ENCODE data around the gene CHD2. TPM values are rescaled to one million over a fixed set of nuclear protein-coding genes. Genes with fewer than 3 reads are reported as not detected.
"Not testable (repeated sequence)": the region's sequence is repeated elsewhere in the genome, so short reads cannot be mapped to it uniquely, and the experiment has no call there.

The CHD2 gene
- polyA plus RNA-seq, 5 donors: 103 to 146 (median 124) TPM

- DNase-seq: no peak
Observed at GRCh38 chr15:92904722-92905571, 4.8 kb downstream of the CHD2 start.

GRCh38 chr15:92906020-92906419, 5.9 kb downstream of the CHD2 start:
- DNase-seq: no peak

- no peak for DNase-seq
Observed at GRCh38 chr15:92906563-92907081, 6.5 kb downstream of the CHD2 start.

- no peak for DNase-seq
Observed at GRCh38 chr15:92907229-92907628, 7.1 kb downstream of the CHD2 start.

GRCh38 chr15:92907896-92908712, 8.0 kb downstream of the CHD2 start:
- DNase-seq: no peak

- no peak for DNase-seq
Observed at GRCh38 chr15:92908713-92909057, 8.6 kb downstream of the CHD2 start.

- DNase-seq: no peak
Observed at GRCh38 chr15:92909136-92909781, 9.1 kb downstream of the CHD2 start.

GRCh38 chr15:92910451-92910850, 10.3 kb downstream of the CHD2 start:
- no peak for DNase-seq

- no peak for DNase-seq
Observed at GRCh38 chr15:92914103-92914499, 14.0 kb downstream of the CHD2 start.

GRCh38 chr15:92914768-92915221, 14.7 kb downstream of the CHD2 start:
- no peak for DNase-seq

- no peak for DNase-seq
Observed at GRCh38 chr15:92915766-92916435, 15.8 kb downstream of the CHD2 start.

GRCh38 chr15:92917598-92918407, 17.7 kb downstream of the CHD2 start:
- DNase-seq: peak; percentile 90 to 94

- DNase-seq: not testable (repeated sequence)
Observed at GRCh38 chr15:92918881-92919280, 18.8 kb downstream of the CHD2 start.

- DNase-seq: no peak
Observed at GRCh38 chr15:92920595-92921161, 20.6 kb downstream of the CHD2 start.

- DNase-seq: no peak
Observed at GRCh38 chr15:92921215-92922131, 21.3 kb downstream of the CHD2 start.

GRCh38 chr15:92922418-92923002, 22.4 kb downstream of the CHD2 start:
- DNase-seq: no peak

GRCh38 chr15:92924216-92924615, 24.1 kb downstream of the CHD2 start:
- DNase-seq: no peak

- DNase-seq: no peak
Observed at GRCh38 chr15:92925454-92925853, 25.3 kb downstream of the CHD2 start.

All from right lung (tissue), 5 donors.